Right ventricle myocardium inferior (tissue), 1 donor: Measurements from ENCODE around the gene TFPT. TPM values are rescaled to one million over a fixed set of nuclear protein-coding genes. Genes with fewer than 3 reads are reported as not detected.

Experiments
- ATAC-seq: fragments of 200-7000 bp; cut with Tn5 transposase; one replicate; pipeline ENCODE4 v1.9.1; 2020; ENCODE audit warnings: mild to moderate bottlenecking, moderate library complexity
- DNase-seq: peaks from one replicate; pipeline ENCODE4 v3.0.0; 2021; ENCODE audit errors: missing footprints
- intact Hi-C: fragments of 100-400 bp; cut with DNase I; formaldehyde crosslinking; loops from one replicate; pipeline ENCODE4 v1.11.0; 2022
- long read RNA-seq: library from polyadenylated mRNA; unstranded; transcript quantifications from one replicate; pipeline ENCODE4 v2.0.0, GENCODE V29; 2021
- total RNA-seq: library from RNA; stranded (reverse); fragmentation: NEBNext Ultra II Directional; extraction: Animal tissue kit (Norgen Biotek cat#: 25700); gene quantifications from one replicate; pipeline ENCODE4 v1.2.1, GENCODE V29; 2021
- donor health status: DM: no; HTN: yes; CAD: no; lungs with severe emphysema.

The TFPT gene
- 13.4 TPM for total RNA-seq
- long read RNA-seq, transcript TFPT-203 (6 exons, 1,205 nt) = major isoform, 5 of 8 reads
- long read RNA-seq, partial matches to known transcripts = 0 of 8 reads
- long read RNA-seq, other reads (novel, unspliced or antisense) = 3 of 8 reads

GRCh38 chr19:54115109-54116063 lies at the start of gene TFPT, which contains the start of gene PRPF31:
TFPT (minus strand) TSS chr19:54115657; CDS start chr19:54115269, 388 bp downstream.
PRPF31 (plus strand) TSS chr19:54115754; CDS start chr19:54118279, 2,525 bp downstream.
- ATAC-seq (peak; percentile 96), DNase-seq (peak; percentile 98)
- intact Hi-C loops = loop anchor here (1.0 to 5.0 kb wide), 3 partner anchors 13 to 77 kb away; partner anchors contain the start of genes CNOT3, NDUFA3 and TSEN34

DNA sequence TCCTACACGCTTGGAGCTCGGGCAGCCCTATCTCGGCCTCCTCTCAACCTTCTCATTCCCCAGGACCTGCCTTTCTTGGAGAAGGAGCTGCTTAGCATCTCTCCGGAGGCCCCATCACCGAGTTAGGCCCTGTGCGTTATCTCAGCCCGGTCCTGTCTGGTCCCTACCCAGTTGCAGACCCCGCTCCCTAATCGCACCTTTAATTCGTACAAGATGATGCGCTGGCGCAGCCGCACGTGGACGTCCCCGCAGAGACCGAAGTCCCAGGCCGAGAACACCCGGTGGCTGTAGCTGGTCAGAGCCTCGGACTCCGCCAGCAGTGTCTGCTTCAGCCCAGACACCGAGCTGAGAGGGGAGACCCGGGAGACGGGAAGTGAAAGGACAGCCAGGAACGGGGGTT lies 49.8 kb upstream of the TFPT start:
- ATAC-seq (no peak), DNase-seq (no peak)
- intact Hi-C loops = no loop called here

- intact Hi-C loops = no loop called here
- no peak for DNase-seq
- ATAC-seq = no peak
Measured at GRCh38 chr19:54164369-54165068, 49.1 kb upstream of the TFPT start.

DNA sequence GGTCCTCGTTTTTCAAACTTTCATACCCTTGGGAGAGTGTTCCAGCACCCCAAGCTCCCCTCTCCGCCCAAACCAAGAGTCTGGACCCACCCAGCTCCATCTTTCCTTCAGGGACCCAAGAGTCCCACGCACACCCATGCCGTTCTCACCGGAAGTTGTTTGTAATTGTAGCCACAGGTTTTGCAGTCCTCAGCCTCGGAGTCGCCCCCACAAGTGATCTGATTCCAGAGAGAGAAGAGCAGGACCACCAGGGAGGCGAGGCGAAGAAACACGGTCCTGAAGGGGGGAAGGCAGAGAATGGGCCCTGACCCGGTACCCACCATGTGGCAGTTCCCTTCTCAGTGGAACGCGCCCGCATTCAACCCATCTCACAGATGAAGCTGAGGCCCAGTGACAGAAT lies 47.4 kb upstream of the TFPT start:
- DNase-seq = no peak
- intact Hi-C loops = no loop called here
- ATAC-seq = no peak

DNA sequence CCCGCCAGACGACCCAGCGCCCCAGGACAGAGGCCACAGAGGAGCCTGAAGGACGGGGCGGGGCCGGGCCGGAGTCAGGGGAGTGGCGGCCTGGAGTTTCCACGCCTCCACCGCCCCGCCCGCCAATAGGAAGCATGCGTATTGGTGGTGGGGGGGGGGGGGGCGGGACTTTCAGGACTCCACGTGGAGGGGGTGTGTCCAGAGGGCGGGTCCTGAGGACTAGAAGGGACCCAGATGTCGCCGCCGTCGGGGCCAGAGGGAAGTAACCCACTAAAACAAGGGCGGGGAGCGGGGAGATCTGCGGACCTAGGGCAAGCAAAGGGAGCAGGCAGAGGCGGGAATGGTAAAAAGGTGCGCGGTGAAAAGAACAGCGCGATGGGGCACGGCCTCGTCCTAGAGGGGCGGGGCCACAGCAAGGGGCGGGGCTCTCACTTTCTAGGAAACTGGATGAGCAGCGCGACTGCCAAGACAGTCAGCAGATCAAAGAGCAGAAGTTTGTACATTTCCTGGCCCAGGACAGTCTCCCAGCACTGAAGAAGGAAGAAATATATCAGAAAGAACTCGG lies 46.9 kb upstream of the TFPT start:
- DNase-seq (peak; percentile 95), ATAC-seq (peak; percentile 21)
- intact Hi-C loops = no loop called here

DNA sequence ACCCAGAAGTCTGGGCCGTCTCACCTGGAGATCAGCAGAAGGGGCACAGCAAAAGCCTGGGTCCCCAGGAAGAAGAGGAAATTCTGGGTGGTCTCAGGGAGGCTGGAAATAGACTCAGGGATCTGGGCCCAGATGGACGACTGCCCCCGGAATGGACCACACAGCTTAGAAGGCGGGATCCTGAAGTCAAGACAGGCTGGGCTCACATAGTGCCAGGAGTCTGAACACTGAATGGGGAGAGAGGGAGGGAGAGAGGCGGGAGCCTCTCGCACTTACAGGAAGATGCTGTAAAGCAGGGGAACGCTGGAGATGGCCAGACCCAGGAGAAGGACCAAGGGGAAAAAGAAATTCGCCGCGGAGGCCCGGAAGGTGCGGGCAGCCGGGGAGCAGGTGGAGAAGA lies 45.4 kb upstream of the TFPT start:
- no peak for ATAC-seq
- intact Hi-C loops = no loop called here
- DNase-seq = no peak

DNA sequence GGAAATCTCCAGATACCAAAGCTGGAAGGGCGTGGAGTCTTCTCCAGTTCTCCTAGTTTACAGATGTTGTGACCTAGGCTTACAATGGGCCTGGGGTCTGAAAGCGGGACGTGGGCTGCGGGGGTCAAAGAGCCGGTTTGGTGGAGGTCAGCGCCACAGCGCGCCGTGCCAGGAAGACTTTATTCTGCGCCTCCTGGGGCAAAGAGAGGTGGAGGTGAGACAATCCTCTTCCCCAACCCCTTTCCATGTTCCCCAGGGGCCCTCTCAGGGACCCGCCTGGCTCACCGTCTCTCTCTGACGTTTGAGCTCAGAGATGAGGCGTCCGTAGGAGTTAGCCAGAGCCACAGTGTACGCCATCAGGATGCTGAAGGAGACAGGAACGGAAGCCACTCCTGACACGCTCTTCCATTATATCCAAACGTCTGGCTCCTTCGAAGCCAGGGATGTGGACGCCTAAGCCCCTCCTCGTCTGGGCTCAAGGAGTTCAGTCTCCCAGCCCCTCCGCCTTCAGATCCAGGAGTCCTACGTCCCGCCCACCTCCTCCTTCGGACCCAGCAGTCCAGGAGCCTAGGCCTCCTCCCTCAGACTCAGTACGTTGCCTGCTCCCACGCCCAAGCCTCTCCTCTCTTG lies 44.8 kb upstream of the TFPT start:
- intact Hi-C loops = no loop called here
- no peak for ATAC-seq

DNA sequence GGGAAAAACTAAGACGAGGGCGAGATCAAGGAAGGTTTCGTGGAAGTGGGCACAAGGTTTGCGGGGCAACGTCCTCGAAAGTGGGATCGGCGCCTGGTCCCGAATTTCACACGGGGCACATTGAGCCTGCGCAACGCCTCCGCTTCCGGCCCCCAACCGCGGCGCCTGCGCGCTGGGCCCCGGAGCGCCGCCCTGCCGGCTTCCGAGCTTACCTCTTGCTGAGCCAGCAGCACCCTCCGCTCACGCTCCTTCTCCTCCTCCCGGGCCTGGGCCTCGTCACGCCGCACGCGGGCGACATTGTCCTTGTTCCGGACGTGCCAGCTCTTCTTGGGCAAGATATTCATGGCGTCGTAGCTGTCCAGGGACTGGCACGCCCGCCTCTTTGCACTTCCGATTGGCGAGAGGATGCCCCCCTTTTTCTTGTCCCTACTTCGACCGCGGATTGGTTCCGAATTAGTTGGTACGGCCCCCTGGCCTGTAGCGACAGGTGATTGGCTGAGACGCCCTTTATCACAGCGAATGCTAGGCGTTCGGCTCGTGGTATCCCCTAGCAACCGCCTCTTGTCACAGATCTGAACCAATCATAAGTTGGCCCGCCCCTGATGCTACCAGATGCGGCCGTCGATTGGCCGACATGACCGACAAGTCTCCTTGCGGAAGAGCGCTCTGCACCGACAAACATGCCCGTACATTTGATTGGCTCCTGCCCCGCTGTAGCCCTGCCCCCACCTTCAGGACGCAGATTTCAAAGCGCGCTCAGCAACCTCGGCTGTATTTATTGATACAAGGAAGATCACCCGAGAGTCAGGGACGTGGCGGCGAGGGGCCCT lies 44.1 kb upstream of the TFPT start, which contains the start of gene LENG1:
Gene LENG1, minus strand, starts transcription at position 370 of the 830 bp plus-strand sequence. Its CDS starts 26 bp downstream, at position 344.
- intact Hi-C loops = loop anchor here (1.0 kb wide), 1 partner anchor 22 kb away; the partner anchor contains the start of gene CNOT3
- ATAC-seq = peak; percentile 95
- DNase-seq = peak; percentile 100

More for the DNA sequence above, 44.8 kb upstream of the TFPT start:
- no peak for DNase-seq

DNA sequence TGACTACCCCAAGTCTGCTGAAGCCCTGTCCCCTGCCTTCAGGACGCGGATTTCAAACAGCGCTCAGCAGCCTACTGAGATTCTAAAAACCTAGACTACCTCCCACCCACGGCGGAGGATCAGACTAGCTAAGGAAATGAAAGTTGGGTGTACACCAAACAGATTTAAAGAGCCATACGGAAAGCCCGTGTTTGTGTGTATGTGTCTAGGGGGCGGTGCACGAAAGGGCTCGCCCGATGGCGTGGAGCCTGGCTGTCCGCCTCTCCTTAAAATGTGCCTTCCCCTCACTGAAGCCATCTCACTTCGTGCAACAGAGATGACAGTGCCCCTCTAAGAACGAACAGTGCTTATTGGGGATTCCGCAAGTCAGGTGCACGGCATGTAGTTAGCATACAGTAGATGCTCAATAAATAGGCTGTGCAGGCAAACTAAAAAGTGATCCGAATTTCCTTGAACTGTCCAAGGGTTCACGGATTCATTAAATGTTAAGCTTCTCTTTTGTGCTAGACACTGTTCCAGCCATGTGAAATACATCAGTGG lies 43.4 kb upstream of the TFPT start:
- no peak for DNase-seq
- intact Hi-C loops = loop anchor here (1.0 kb wide), 1 partner anchor 22 kb away; the partner anchor contains the start of gene CNOT3
- no peak for ATAC-seq

DNA sequence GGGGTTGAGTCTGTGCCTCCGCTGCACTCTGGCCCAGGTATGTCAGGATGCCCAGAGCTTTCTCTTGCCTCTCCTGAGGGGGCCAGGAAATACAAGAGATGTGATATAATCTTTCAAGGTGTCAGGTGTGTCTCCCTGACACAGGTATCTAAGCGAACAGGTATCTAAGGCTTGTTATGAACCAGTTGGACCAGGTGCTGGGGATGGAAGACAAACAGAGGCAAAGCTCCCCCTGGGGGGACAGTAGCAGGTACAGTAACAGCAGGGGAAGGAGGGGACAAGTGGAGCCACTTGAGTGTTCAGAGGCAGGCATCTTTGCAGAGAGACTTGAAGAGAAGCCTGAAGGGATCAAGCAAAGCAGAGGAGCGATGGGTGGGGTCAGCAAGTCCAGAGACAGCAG lies 41.5 kb upstream of the TFPT start:
- no peak for DNase-seq
- intact Hi-C loops = no loop called here
- ATAC-seq = no peak

GRCh38 chr19:54156490-54156889 lies 41.0 kb upstream of the TFPT start:
- no peak for ATAC-seq
- intact Hi-C loops = no loop called here
- DNase-seq = no peak

DNA sequence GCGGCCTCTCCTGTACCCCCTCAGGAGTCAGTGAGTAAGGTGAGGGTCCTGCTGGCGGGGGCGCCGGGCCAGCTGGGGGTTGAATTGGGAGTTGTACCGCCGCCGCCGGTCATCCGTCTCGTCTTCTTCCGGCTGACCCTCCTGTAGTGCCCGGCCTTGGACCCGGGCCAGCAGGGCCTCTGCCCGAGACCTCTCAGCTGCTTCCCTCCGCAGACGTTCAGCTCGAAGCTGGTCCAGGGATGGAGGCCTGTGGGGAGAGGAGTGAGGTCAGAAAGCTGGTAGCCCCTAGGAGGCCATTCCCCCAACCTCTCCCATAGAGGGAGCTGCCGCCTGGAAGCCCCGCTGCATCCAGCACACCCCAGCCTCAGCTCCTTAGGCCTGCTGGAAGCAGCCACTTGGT lies 40.2 kb upstream of the TFPT start:
- ATAC-seq = no peak
- DNase-seq = no peak
- intact Hi-C loops = no loop called here

DNA sequence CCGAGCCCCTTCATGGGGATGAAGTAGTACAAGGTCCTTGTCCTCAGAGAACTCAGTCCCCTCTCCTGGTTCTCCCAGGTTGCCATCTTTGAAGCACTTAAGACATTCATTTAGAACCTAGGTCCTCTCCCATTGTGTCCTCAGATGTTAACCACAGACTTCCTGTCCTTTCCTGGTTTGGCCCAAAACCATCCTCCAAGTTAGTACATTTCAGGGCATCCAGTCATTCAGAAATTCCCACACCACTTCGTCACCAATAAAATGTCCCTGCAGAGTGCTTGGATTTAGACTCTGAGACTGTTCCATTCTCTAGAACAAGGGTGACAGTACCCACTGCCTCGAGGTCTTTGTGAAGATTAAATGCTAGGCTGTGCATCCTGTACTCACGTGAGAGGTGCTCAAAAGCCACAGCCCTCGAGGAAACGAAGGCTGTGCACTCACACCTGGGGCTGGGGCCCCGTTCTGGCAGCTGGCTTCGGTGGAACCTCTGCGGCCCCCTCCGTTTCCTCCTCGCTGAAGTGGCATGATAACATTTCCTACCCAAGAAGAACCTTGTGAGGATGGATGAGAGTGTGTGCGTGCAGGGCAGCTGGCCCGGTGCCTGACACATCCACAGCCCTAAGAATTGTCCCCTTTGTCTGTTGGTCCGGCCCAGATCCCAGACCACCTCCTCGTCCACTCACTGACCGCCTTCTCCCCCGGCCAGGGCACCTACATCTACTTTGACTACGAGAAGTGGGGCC lies 39.3 kb upstream of the TFPT start:
- DNase-seq (no peak), ATAC-seq (no peak)
- intact Hi-C loops = no loop called here

GRCh38 chr19:54153731-54154326 lies 38.4 kb upstream of the TFPT start:
- ATAC-seq (peak; percentile 9), DNase-seq (no peak)

GRCh38 chr19:54152878-54153524 lies 37.5 kb upstream of the TFPT start:
- DNase-seq (no peak), ATAC-seq (peak; percentile 37)

More at GRCh38 chr19:54153731-54154326, 38.4 kb upstream of the TFPT start:
- intact Hi-C loops = no loop called here

DNA sequence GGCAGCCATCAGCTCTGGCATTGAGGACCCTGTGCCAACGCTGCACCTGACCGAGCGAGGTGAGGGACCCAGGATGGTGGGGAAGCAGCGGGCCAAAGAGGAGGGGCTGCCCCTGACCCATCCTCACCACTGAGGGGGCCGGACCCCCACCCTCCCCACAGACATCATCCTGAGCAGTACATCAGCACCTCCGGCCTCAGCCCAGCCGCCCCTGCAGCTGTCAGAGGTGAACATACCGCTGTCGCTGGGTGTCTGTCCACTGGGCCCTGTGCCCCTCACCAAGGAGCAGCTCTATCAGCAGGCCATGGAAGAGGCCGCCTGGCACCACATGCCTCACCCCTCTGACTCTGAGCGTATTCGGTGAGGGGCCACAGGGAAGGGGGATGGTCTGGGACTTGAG lies 36.8 kb upstream of the TFPT start:
- no peak for DNase-seq
- intact Hi-C loops = no loop called here
- ATAC-seq = no peak

More at GRCh38 chr19:54152878-54153524, 37.5 kb upstream of the TFPT start:
- intact Hi-C loops = no loop called here
